NCI-H2227 treated with DMSO at 0.1 percent for 48 hours (cell line): ENCODE data around the gene ZNF638.
A peak's percentile ranks its signal among the peaks of the same experiment; 100 is the strongest.
"Not testable (repeated sequence)": the region's sequence is repeated elsewhere in the genome, so short reads cannot be mapped to it uniquely, and the experiment has no call there.

Experiments
- DNase-seq: peaks from one replicate; lab custom pipeline; 2025; lab: John Stamatoyannopoulos, UW

The ZNF638 gene

GRCh38 chr2:71331581-71332434 lies at the start of gene ZNF638:
TSS of gene ZNF638 (plus strand) at chr2:71331782. CDS start at chr2:71348955, 17,173 bp downstream.
- peak; percentile 95 for DNase-seq

- DNase-seq = no peak
Observed at GRCh38 chr2:71281950-71282349, 49.6 kb upstream of the ZNF638 start.

- no peak for DNase-seq
Observed at GRCh38 chr2:71282493-71282892, 49.1 kb upstream of the ZNF638 start.

GRCh38 chr2:71283131-71283530 lies 48.5 kb upstream of the ZNF638 start:
- DNase-seq = no peak

GRCh38 chr2:71285706-71286105 lies 45.9 kb upstream of the ZNF638 start:
- DNase-seq = no peak

GRCh38 chr2:71291398-71291797 lies 40.2 kb upstream of the ZNF638 start:
- no peak for DNase-seq

GRCh38 chr2:71292159-71292558 lies 39.4 kb upstream of the ZNF638 start:
- DNase-seq = no peak

- DNase-seq = no peak
Observed at GRCh38 chr2:71298914-71299313, 32.7 kb upstream of the ZNF638 start.

- no peak for DNase-seq
Observed at GRCh38 chr2:71299507-71299906, 32.1 kb upstream of the ZNF638 start.

GRCh38 chr2:71303849-71304248 lies 27.7 kb upstream of the ZNF638 start:
- DNase-seq = no peak

- no peak for DNase-seq
Observed at GRCh38 chr2:71306762-71307161, 24.8 kb upstream of the ZNF638 start.

- no peak for DNase-seq
Observed at GRCh38 chr2:71313016-71313766, 18.4 kb upstream of the ZNF638 start.

GRCh38 chr2:71317060-71317459 lies 14.5 kb upstream of the ZNF638 start:
- DNase-seq = no peak

GRCh38 chr2:71317900-71318299 lies 13.7 kb upstream of the ZNF638 start:
- not testable (repeated sequence) for DNase-seq

- DNase-seq = no peak
Observed at GRCh38 chr2:71323386-71323785, 8.2 kb upstream of the ZNF638 start.

- no peak for DNase-seq
Observed at GRCh38 chr2:71326968-71327367, 4.6 kb upstream of the ZNF638 start.

GRCh38 chr2:71327916-71328315 lies 3.7 kb upstream of the ZNF638 start:
- no peak for DNase-seq

- DNase-seq = no peak
Observed at GRCh38 chr2:71330155-71330554, 1.4 kb upstream of the ZNF638 start.

GRCh38 chr2:71330585-71331330 lies 824 bp upstream of the ZNF638 start:
- no peak for DNase-seq

GRCh38 chr2:71331331-71331580 lies 326 bp upstream of the ZNF638 start:
- DNase-seq = not testable (repeated sequence)

GRCh38 chr2:71332435-71332796 lies 834 bp downstream of the ZNF638 start:
- DNase-seq = no peak

GRCh38 chr2:71333619-71334018 lies 2.0 kb downstream of the ZNF638 start:
- DNase-seq = no peak

- DNase-seq = no peak
Observed at GRCh38 chr2:71336384-71336783, 4.8 kb downstream of the ZNF638 start.
